Neural progenitor cell (in vitro differentiated cells): ENCODE results near the gene EXT2. TPM values are rescaled to one million over a fixed set of nuclear protein-coding genes. Genes with fewer than 3 reads are reported as not detected.

Source experiments
- DNase-seq: peaks from one replicate; pipeline ENCODE4 v3.0.0-alpha.2; 2016; ENCODE audit warnings: low spot score
- H2AFZ ChIP-seq: fragments of 200-600 bp; sonication (generic); replicated peaks from 2 replicates; pipeline ENCODE4 v1.6.1; 2016; ENCODE audit warnings: antibody characterized with exemption
- H3F3A ChIP-seq: fragments of 200-600 bp; sonication (generic); 2 replicates; pipeline ENCODE4 v1.6.1; 2016; ENCODE audit warnings: antibody characterized with exemption, low read depth
- H3K27ac ChIP-seq: fragments of 200-600 bp; sonication (generic); 2 replicates; pipeline ENCODE4 v1.5.1; 2016; ENCODE audit warnings: mild to moderate bottlenecking
- H3K27me3 ChIP-seq: fragments of 200-600 bp; sonication (generic); 2 replicates; pipeline ENCODE4 v1.6.1; 2016; ENCODE audit warnings: mild to moderate bottlenecking, moderate library complexity
- H3K36me3 ChIP-seq: fragments of 200-600 bp; sonication (generic); 2 replicates; pipeline ENCODE4 v1.5.1; 2016
- H3K4me1 ChIP-seq: fragments of 200-600 bp; sonication (generic); 2 replicates; pipeline ENCODE4 v1.6.1; 2016; ENCODE audit warnings: mixed run types
- H3K4me2 ChIP-seq: fragments of 200-600 bp; sonication (generic); 2 replicates; pipeline ENCODE4 v1.6.1; 2016
- H3K4me3 ChIP-seq: fragments of 200-600 bp; sonication (generic); 2 replicates; pipeline ENCODE4 v1.5.1; 2016
- H3K79me2 ChIP-seq: fragments of 200-600 bp; sonication (generic); 2 replicates; pipeline ENCODE4 v1.6.1; 2016; ENCODE audit warnings: low read depth
- H3K9ac ChIP-seq: fragments of 200-600 bp; sonication (generic); 2 replicates; pipeline ENCODE4 v1.6.1; 2016
- H3K9me3 ChIP-seq: fragments of 200-600 bp; sonication (generic); 2 replicates; pipeline ENCODE4 v1.5.1; 2016; ENCODE audit warnings: low read depth
- H4K20me1 ChIP-seq: fragments of 200-600 bp; sonication (generic); 2 replicates; pipeline ENCODE4 v1.6.1; 2016; ENCODE audit warnings: low read depth
- H3K27ac Mint-ChIP-seq: 3 replicates; pipeline ENCODE4 v1.8.0; 2021; ENCODE audit warnings: mixed read lengths
- H3K27me3 Mint-ChIP-seq: 2 replicates; pipeline ENCODE4 v1.8.0; 2022; ENCODE audit warnings: low read depth, mild to moderate bottlenecking, inconsistent platforms, moderate library complexity, mixed read lengths; ENCODE audit not compliant: insufficient read depth
- H3K36me3 Mint-ChIP-seq: 3 replicates; pipeline ENCODE4 v1.8.0; 2021; ENCODE audit warnings: mixed read lengths
- H3K4me1 Mint-ChIP-seq: 3 replicates; pipeline ENCODE4 v1.8.0; 2021; ENCODE audit warnings: mixed read lengths
- H3K4me3 Mint-ChIP-seq: 3 replicates; pipeline ENCODE4 v1.8.0; 2021; ENCODE audit warnings: mild to moderate bottlenecking, moderate library complexity, mixed read lengths
- H3K9me3 Mint-ChIP-seq: 3 replicates; pipeline ENCODE4 v1.8.0; 2020; ENCODE audit warnings: mixed read lengths
- EZH2 ChIP-seq: fragments of 200-600 bp; sonication (generic); IDR thresholded peaks from 2 replicates; pipeline ENCODE4 v1.6.1; 2017; ENCODE audit warnings: antibody characterized with exemption, mild to moderate bottlenecking, moderate library complexity
- EZH2phosphoT487 ChIP-seq: fragments of 200-600 bp; sonication (generic); IDR thresholded peaks from 2 replicates; pipeline ENCODE4 v1.6.1; 2017; ENCODE audit warnings: antibody characterized with exemption
- total RNA-seq: library from RNA; depleted of rRNA; stranded (reverse); fragments of >200 nt; gene quantifications from 2 replicates; pipeline ENCODE4 v1.2.3, GENCODE V29; 2015; ENCODE audit warnings: low replicate concordance
- TF ChIP-seq, protein P1 (sequence below): fragments of 200-600 bp; sonication (generic); IDR thresholded peaks from 2 replicates; pipeline ENCODE4 v1.5.1; 2017; ENCODE audit warnings: antibody characterized with exemption, mild to moderate bottlenecking

EXT2 gene
- total RNA-seq, 1 donor from 2014 or later: 70.4 TPM

DNA sequence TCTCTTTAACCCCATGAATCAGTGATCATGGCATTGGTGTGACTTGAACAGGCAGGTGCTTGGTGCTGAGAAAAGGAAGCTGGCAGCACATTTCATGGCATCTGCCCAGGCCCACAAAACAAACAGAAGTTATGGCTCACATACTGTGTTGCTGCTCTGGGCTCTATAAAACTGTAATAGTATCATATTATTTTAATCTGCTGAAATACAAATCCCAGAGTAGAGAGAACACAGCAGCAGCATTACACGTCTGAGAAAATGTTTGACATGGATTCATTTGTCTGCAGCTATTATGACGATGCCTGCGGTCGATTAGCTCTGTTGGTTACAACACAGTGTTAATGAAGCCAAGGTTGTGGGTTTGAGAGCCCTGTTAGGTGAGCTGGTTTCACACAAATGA lies 133.6 kb downstream of the EXT2 start:
- Histone ChIP-seq H3K27ac (no peak overlapping the region), H3K36me3 (no peaks in the 10 kb centered on the region), H3K4me3 (no peak overlapping the region), H3F3A (no peaks in the 10 kb centered on the region), H3K79me2 (no peaks in the 10 kb centered on the region), H3K4me2 (no peak overlapping the region), H3K9me3 (no peaks in the 10 kb centered on the region), H2AFZ (no peak overlapping the region), H4K20me1 (no peaks in the 10 kb centered on the region), H3K9ac (no peak overlapping the region), H3K4me1 (no peaks in the 10 kb centered on the region), H3K27me3 (no peaks in the 10 kb centered on the region)
- Mint-ChIP-seq H3K36me3 (peaks cover 2% of the 10 kb centered on the region), H3K9me3 (no peaks in the 10 kb centered on the region), H3K27ac (no peak overlapping the region), H3K27me3 (peaks cover 3% of the 10 kb centered on the region), H3K4me3 (no peak overlapping the region), H3K4me1 (no peaks in the 10 kb centered on the region)
- TF ChIP-seq EZH2phosphoT487 (no peak), EZH2 (no peak)
- TF ChIP-seq, protein P1, sequence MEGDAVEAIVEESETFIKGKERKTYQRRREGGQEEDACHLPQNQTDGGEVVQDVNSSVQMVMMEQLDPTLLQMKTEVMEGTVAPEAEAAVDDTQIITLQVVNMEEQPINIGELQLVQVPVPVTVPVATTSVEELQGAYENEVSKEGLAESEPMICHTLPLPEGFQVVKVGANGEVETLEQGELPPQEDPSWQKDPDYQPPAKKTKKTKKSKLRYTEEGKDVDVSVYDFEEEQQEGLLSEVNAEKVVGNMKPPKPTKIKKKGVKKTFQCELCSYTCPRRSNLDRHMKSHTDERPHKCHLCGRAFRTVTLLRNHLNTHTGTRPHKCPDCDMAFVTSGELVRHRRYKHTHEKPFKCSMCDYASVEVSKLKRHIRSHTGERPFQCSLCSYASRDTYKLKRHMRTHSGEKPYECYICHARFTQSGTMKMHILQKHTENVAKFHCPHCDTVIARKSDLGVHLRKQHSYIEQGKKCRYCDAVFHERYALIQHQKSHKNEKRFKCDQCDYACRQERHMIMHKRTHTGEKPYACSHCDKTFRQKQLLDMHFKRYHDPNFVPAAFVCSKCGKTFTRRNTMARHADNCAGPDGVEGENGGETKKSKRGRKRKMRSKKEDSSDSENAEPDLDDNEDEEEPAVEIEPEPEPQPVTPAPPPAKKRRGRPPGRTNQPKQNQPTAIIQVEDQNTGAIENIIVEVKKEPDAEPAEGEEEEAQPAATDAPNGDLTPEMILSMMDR: no peak
- no peak for DNase-seq

DNA sequence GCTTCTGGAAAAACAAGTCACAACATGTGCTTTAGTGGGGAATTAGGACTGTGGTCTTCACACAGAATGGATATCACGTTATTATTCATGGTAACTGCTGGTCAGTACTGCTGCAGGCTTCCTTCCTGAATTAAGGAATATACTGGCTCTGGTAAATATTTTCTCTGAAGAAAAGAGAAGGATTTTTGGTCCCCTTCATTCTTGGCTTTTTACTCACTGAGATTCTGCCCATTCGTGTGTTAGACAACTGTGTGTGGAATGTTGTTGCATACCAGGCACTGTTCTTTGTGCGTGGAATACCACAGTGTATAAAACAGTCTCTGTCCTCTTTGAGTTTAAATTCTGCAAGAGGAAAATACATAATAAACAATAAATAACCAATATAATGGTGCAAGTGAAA lies 134.1 kb downstream of the EXT2 start:
- Histone ChIP-seq H3K9me3 (no peaks in the 10 kb centered on the region), H4K20me1 (no peaks in the 10 kb centered on the region), H3K36me3 (no peaks in the 10 kb centered on the region), H3K4me2 (no peak overlapping the region), H2AFZ (no peak overlapping the region), H3K27ac (no peak overlapping the region), H3K27me3 (no peaks in the 10 kb centered on the region), H3K79me2 (no peaks in the 10 kb centered on the region), H3K9ac (no peak overlapping the region), H3K4me1 (no peaks in the 10 kb centered on the region), H3F3A (no peaks in the 10 kb centered on the region), H3K4me3 (no peak overlapping the region)
- no peak overlapping the region for H3K27ac Mint-ChIP-seq
- H3K9me3 Mint-ChIP-seq: no peaks in the 10 kb centered on the region
- H3K36me3 Mint-ChIP-seq: peaks cover 2% of the 10 kb centered on the region
- DNase-seq: no peak
- TF ChIP-seq, protein P1: no peak
- TF ChIP-seq EZH2 (no peak), EZH2phosphoT487 (no peak)
- H3K4me3 Mint-ChIP-seq: no peak overlapping the region
- peaks cover 3% of the 10 kb centered on the region for H3K27me3 Mint-ChIP-seq
- no peaks in the 10 kb centered on the region for H3K4me1 Mint-ChIP-seq

DNA sequence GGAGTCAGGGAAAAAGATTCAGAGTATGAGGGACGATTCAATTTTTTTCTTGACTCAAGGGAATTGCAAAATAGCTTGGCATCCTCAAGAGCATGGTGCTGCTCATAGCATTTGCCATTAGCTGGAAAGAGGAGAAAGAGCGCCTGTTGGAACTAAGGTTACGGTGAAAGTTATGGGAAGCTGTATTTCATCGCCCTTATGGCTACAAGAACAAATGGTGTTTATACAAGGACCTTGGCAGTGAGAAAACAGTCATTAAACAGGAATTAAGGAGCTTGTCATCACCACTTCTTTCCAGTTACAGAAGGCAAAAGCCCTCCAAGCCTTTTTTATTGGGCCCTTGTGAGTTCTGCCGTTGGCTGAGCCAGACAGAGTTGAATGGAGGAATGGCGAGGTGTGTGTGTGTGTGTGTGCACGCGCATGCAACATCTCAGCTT lies 140.3 kb downstream of the EXT2 start:
- DNase-seq: no peak
- H3K9ac ChIP-seq: no peak overlapping the region
- no peak overlapping the region for H3K4me2 ChIP-seq
- TF ChIP-seq EZH2: no peak
- TF ChIP-seq, protein P1: no peak
- TF ChIP-seq EZH2phosphoT487: no peak
- Mint-ChIP-seq H3K4me3 (no peak overlapping the region), H3K4me1 (no peaks in the 10 kb centered on the region), H3K9me3 (no peaks in the 10 kb centered on the region), H3K27me3 (no peaks in the 10 kb centered on the region), H3K36me3 (peaks cover 27% of the 10 kb centered on the region), H3K27ac (no peak overlapping the region)
- H3K79me2 ChIP-seq: no peaks in the 10 kb centered on the region
- H3K36me3 ChIP-seq: no peaks in the 10 kb centered on the region
- no peak overlapping the region for H3K27ac ChIP-seq
- no peaks in the 10 kb centered on the region for H3K4me1 ChIP-seq
- no peaks in the 10 kb centered on the region for H3K9me3 ChIP-seq
- no peak overlapping the region for H2AFZ ChIP-seq
- no peaks in the 10 kb centered on the region for H3K27me3 ChIP-seq
- no peaks in the 10 kb centered on the region for H3F3A ChIP-seq
- no peaks in the 10 kb centered on the region for H4K20me1 ChIP-seq
- no peak overlapping the region for H3K4me3 ChIP-seq
